ENCODE results near the gene NFASC.

Gene NFASC

GRCh38 chr1:204931768-204932572 is 61.3 kb downstream of the NFASC start:
- Histone ChIP-seq H3K9ac (ENCODE audit: low read depth, low read length) (no peak overlapping the region), H3K4me3 (ENCODE audit: low read depth, low read length) (no peak overlapping the region), H3K27me3 (ENCODE audit: control insufficient read depth, insufficient read depth, low read length) (no peaks in the 10 kb centered on the region), H3K9me3 (ENCODE audit: control insufficient read depth, insufficient read depth, low read length) (no peaks in the 10 kb centered on the region), H3K4me1 (ENCODE audit: control insufficient read depth, insufficient read depth, low read length) (peaks cover 18% of the 10 kb centered on the region), H3K36me3 (ENCODE audit: control insufficient read depth, insufficient read depth, low read length) (no peaks in the 10 kb centered on the region)

GRCh38 chr1:204932573-204932909 is 61.9 kb downstream of the NFASC start:
- H3K9ac ChIP-seq (ENCODE audit: low read depth, low read length): no peak overlapping the region
- no peaks in the 10 kb centered on the region for H3K27me3 ChIP-seq (ENCODE audit: control insufficient read depth, insufficient read depth, low read length)
- no peaks in the 10 kb centered on the region for H3K9me3 ChIP-seq (ENCODE audit: control insufficient read depth, insufficient read depth, low read length)
- H3K36me3 ChIP-seq (ENCODE audit: control insufficient read depth, insufficient read depth, low read length): no peaks in the 10 kb centered on the region
- peaks cover 15% of the 10 kb centered on the region for H3K4me1 ChIP-seq (ENCODE audit: control insufficient read depth, insufficient read depth, low read length)
- H3K4me3 ChIP-seq (ENCODE audit: low read depth, low read length): no peak overlapping the region

GRCh38 chr1:204935155-204935554 is 64.5 kb downstream of the NFASC start:
- Histone ChIP-seq H3K27me3 (ENCODE audit: control insufficient read depth, insufficient read depth, low read length) (no peaks in the 10 kb centered on the region), H3K4me3 (ENCODE audit: low read depth, low read length) (no peak overlapping the region), H3K4me1 (ENCODE audit: control insufficient read depth, insufficient read depth, low read length) (no peaks in the 10 kb centered on the region), H3K9ac (ENCODE audit: low read depth, low read length) (no peak overlapping the region), H3K36me3 (ENCODE audit: control insufficient read depth, insufficient read depth, low read length) (no peaks in the 10 kb centered on the region), H3K9me3 (ENCODE audit: control insufficient read depth, insufficient read depth, low read length) (no peaks in the 10 kb centered on the region)

- Histone ChIP-seq H3K36me3 (ENCODE audit: control insufficient read depth, insufficient read depth, low read length) (no peaks in the 10 kb centered on the region), H3K27me3 (ENCODE audit: control insufficient read depth, insufficient read depth, low read length) (no peaks in the 10 kb centered on the region), H3K9me3 (ENCODE audit: control insufficient read depth, insufficient read depth, low read length) (no peaks in the 10 kb centered on the region), H3K9ac (ENCODE audit: low read depth, low read length) (no peak overlapping the region), H3K4me1 (ENCODE audit: control insufficient read depth, insufficient read depth, low read length) (peaks cover 2% of the 10 kb centered on the region), H3K4me3 (ENCODE audit: low read depth, low read length) (no peak overlapping the region)
These were observed 66.1 kb downstream of the NFASC start for GRCh38 chr1:204936765-204937164.

- no peaks in the 10 kb centered on the region for H3K9me3 ChIP-seq (ENCODE audit: control insufficient read depth, insufficient read depth, low read length)
- H3K9ac ChIP-seq (ENCODE audit: low read depth, low read length): no peak overlapping the region
- H3K4me3 ChIP-seq (ENCODE audit: low read depth, low read length): no peak overlapping the region
- H3K4me1 ChIP-seq (ENCODE audit: control insufficient read depth, insufficient read depth, low read length): peaks cover 2% of the 10 kb centered on the region
- no peaks in the 10 kb centered on the region for H3K36me3 ChIP-seq (ENCODE audit: control insufficient read depth, insufficient read depth, low read length)
- no peaks in the 10 kb centered on the region for H3K27me3 ChIP-seq (ENCODE audit: control insufficient read depth, insufficient read depth, low read length)
These were observed 67.2 kb downstream of the NFASC start for GRCh38 chr1:204937901-204938300.

- Histone ChIP-seq H3K36me3 (ENCODE audit: control insufficient read depth, insufficient read depth, low read length) (no peaks in the 10 kb centered on the region), H3K27me3 (ENCODE audit: control insufficient read depth, insufficient read depth, low read length) (no peaks in the 10 kb centered on the region), H3K4me3 (ENCODE audit: low read depth, low read length) (no peak overlapping the region), H3K9me3 (ENCODE audit: control insufficient read depth, insufficient read depth, low read length) (no peaks in the 10 kb centered on the region), H3K4me1 (ENCODE audit: control insufficient read depth, insufficient read depth, low read length) (peaks cover 2% of the 10 kb centered on the region), H3K9ac (ENCODE audit: low read depth, low read length) (no peak overlapping the region)
These were observed 69.9 kb downstream of the NFASC start for GRCh38 chr1:204940591-204940990.

- H3K27me3 ChIP-seq (ENCODE audit: control insufficient read depth, insufficient read depth, low read length): no peaks in the 10 kb centered on the region
- H3K4me1 ChIP-seq (ENCODE audit: control insufficient read depth, insufficient read depth, low read length): peaks cover 2% of the 10 kb centered on the region
- H3K36me3 ChIP-seq (ENCODE audit: control insufficient read depth, insufficient read depth, low read length): no peaks in the 10 kb centered on the region
- H3K9me3 ChIP-seq (ENCODE audit: control insufficient read depth, insufficient read depth, low read length): no peaks in the 10 kb centered on the region
- H3K4me3 ChIP-seq (ENCODE audit: low read depth, low read length): no peak overlapping the region
- no peak overlapping the region for H3K9ac ChIP-seq (ENCODE audit: low read depth, low read length)
These were observed 71.0 kb downstream of the NFASC start for GRCh38 chr1:204941421-204942338.

GRCh38 chr1:204943495-204943894 is 72.8 kb downstream of the NFASC start:
- Histone ChIP-seq H3K4me3 (ENCODE audit: low read depth, low read length) (no peak overlapping the region), H3K9ac (ENCODE audit: low read depth, low read length) (no peak overlapping the region), H3K9me3 (ENCODE audit: control insufficient read depth, insufficient read depth, low read length) (no peaks in the 10 kb centered on the region), H3K36me3 (ENCODE audit: control insufficient read depth, insufficient read depth, low read length) (no peaks in the 10 kb centered on the region), H3K27me3 (ENCODE audit: control insufficient read depth, insufficient read depth, low read length) (no peaks in the 10 kb centered on the region), H3K4me1 (ENCODE audit: control insufficient read depth, insufficient read depth, low read length) (peaks cover 2% of the 10 kb centered on the region)

- no peaks in the 10 kb centered on the region for H3K36me3 ChIP-seq (ENCODE audit: control insufficient read depth, insufficient read depth, low read length)
These were observed 74.0 kb downstream of the NFASC start for GRCh38 chr1:204944662-204945061.

GRCh38 chr1:204945565-204945977 is 74.9 kb downstream of the NFASC start:
- H3K9me3 ChIP-seq (ENCODE audit: control insufficient read depth, insufficient read depth, low read length): no peaks in the 10 kb centered on the region
- no peak overlapping the region for H3K9ac ChIP-seq (ENCODE audit: low read depth, low read length)
- no peaks in the 10 kb centered on the region for H3K27me3 ChIP-seq (ENCODE audit: control insufficient read depth, insufficient read depth, low read length)
- H3K4me1 ChIP-seq (ENCODE audit: control insufficient read depth, insufficient read depth, low read length): peaks cover 2% of the 10 kb centered on the region
- H3K36me3 ChIP-seq (ENCODE audit: control insufficient read depth, insufficient read depth, low read length): no peaks in the 10 kb centered on the region
- H3K4me3 ChIP-seq (ENCODE audit: low read depth, low read length): no peak overlapping the region

More at GRCh38 chr1:204944662-204945061, 74.0 kb downstream of the NFASC start:
- no peaks in the 10 kb centered on the region for H3K27me3 ChIP-seq (ENCODE audit: control insufficient read depth, insufficient read depth, low read length)
- peaks cover 2% of the 10 kb centered on the region for H3K4me1 ChIP-seq (ENCODE audit: control insufficient read depth, insufficient read depth, low read length)
- no peak overlapping the region for H3K4me3 ChIP-seq (ENCODE audit: low read depth, low read length)
- H3K9ac ChIP-seq (ENCODE audit: low read depth, low read length): no peak overlapping the region
- H3K9me3 ChIP-seq (ENCODE audit: control insufficient read depth, insufficient read depth, low read length): no peaks in the 10 kb centered on the region

- Histone ChIP-seq H3K27me3 (ENCODE audit: control insufficient read depth, insufficient read depth, low read length) (no peaks in the 10 kb centered on the region), H3K9me3 (ENCODE audit: control insufficient read depth, insufficient read depth, low read length) (no peaks in the 10 kb centered on the region), H3K9ac (ENCODE audit: low read depth, low read length) (no peak overlapping the region), H3K4me3 (ENCODE audit: low read depth, low read length) (no peak overlapping the region), H3K4me1 (ENCODE audit: control insufficient read depth, insufficient read depth, low read length) (no peaks in the 10 kb centered on the region), H3K36me3 (ENCODE audit: control insufficient read depth, insufficient read depth, low read length) (no peaks in the 10 kb centered on the region)
These were observed 76.0 kb downstream of the NFASC start for GRCh38 chr1:204946640-204947039.

- Histone ChIP-seq H3K4me1 (ENCODE audit: control insufficient read depth, insufficient read depth, low read length) (no peaks in the 10 kb centered on the region), H3K27me3 (ENCODE audit: control insufficient read depth, insufficient read depth, low read length) (no peaks in the 10 kb centered on the region), H3K9ac (ENCODE audit: low read depth, low read length) (no peak overlapping the region), H3K9me3 (ENCODE audit: control insufficient read depth, insufficient read depth, low read length) (no peaks in the 10 kb centered on the region), H3K36me3 (ENCODE audit: control insufficient read depth, insufficient read depth, low read length) (no peaks in the 10 kb centered on the region), H3K4me3 (ENCODE audit: low read depth, low read length) (no peak overlapping the region)
These were observed 76.7 kb downstream of the NFASC start for GRCh38 chr1:204947338-204947737.

All from iPS-15b (cell line).